Loucy (cell line): Measurements from ENCODE around the gene SHC1.

Experiments used
- H2AFZ ChIP-seq: fragments of 200-600 bp; sonication (generic); 2 replicates; pipeline ENCODE4 v1.6.0; 2016; ENCODE audit warnings: antibody characterized with exemption, mild to moderate bottlenecking, low read length, moderate library complexity
- H3F3A ChIP-seq: fragments of 200-600 bp; 2 replicates; pipeline ENCODE4 v1.6.0; 2016; ENCODE audit warnings: antibody characterized with exemption, low read depth, mild to moderate bottlenecking
- H3K27me3 ChIP-seq: fragments of 200-600 bp; sonication (generic); 2 replicates; pipeline ENCODE4 v1.6.1; 2014; ENCODE audit warnings: low read length, mild to moderate bottlenecking; ENCODE audit not compliant: insufficient read depth, poor library complexity, severe bottlenecking
- H3K36me3 ChIP-seq: fragments of 200-600 bp; sonication (generic); 2 replicates; pipeline ENCODE4 v1.6.1; 2016; ENCODE audit warnings: low read length; ENCODE audit not compliant: insufficient read depth
- H3K4me1 ChIP-seq: fragments of 200-600 bp; sonication (generic); 2 replicates; pipeline ENCODE4 v1.5.1; 2014; ENCODE audit warnings: low read length, mild to moderate bottlenecking; ENCODE audit not compliant: insufficient read depth, poor library complexity, severe bottlenecking
- H3K4me2 ChIP-seq: fragments of 200-600 bp; sonication (generic); 2 replicates; pipeline ENCODE4 v1.6.0; 2014; ENCODE audit warnings: antibody characterized with exemption, low read length, low read depth, mild to moderate bottlenecking; ENCODE audit not compliant: poor library complexity, severe bottlenecking
- H3K4me3 ChIP-seq: fragments of 200-600 bp; sonication (generic); 2 replicates; pipeline ENCODE4 v1.5.1; 2014; ENCODE audit warnings: low read length, mild to moderate bottlenecking, mixed read lengths; ENCODE audit not compliant: poor library complexity, severe bottlenecking
- H3K79me2 ChIP-seq: fragments of 200-600 bp; sonication (generic); 2 replicates; pipeline ENCODE4 v1.6.1; 2014; ENCODE audit warnings: low read length; ENCODE audit not compliant: insufficient read depth
- H3K9ac ChIP-seq: fragments of 200-600 bp; sonication (generic); 2 replicates; pipeline ENCODE4 v1.6.0; 2014; ENCODE audit warnings: mild to moderate bottlenecking, low read depth, low read length, moderate library complexity; ENCODE audit not compliant: poor library complexity, severe bottlenecking
- H3K9me2 ChIP-seq: fragments of 200-600 bp; sonication (generic); replicated peaks from 2 replicates; pipeline ENCODE4 v1.6.1; 2016; ENCODE audit warnings: low read depth, low read length, mixed read lengths
- H3K9me3 ChIP-seq: fragments of 200-600 bp; sonication (generic); 2 replicates; pipeline ENCODE4 v1.6.1; 2014; ENCODE audit warnings: mild to moderate bottlenecking, antibody characterized with exemption, low read length, low read depth; ENCODE audit not compliant: insufficient read depth
- H4K20me1 ChIP-seq: fragments of 200-600 bp; sonication (generic); 2 replicates; pipeline ENCODE4 v1.6.0; 2014; ENCODE audit warnings: antibody characterized with exemption, low read length, mild to moderate bottlenecking; ENCODE audit not compliant: insufficient read depth, poor library complexity, severe bottlenecking
- CTCF ChIP-seq: fragments of 200-600 bp; sonication (generic); conservative IDR thresholded peaks from 2 replicates; pipeline ENCODE4 v1.5.1; 2014; ENCODE audit warnings: mild to moderate bottlenecking, antibody characterized with exemption, low read length
- EZH2phosphoT487 ChIP-seq: fragments of 200-600 bp; IDR thresholded peaks from 2 replicates; pipeline ENCODE4 v1.6.1; 2018; ENCODE audit warnings: antibody characterized with exemption, mild to moderate bottlenecking, moderate library complexity, borderline replicate concordance

Gene SHC1

GRCh38 chr1:155003766-155004351, 33.3 kb upstream of the SHC1 start:
- Histone ChIP-seq H2AFZ (no peak overlapping the region), H3K9ac (peak overlapping the region; percentile 58), H3K4me1 (peaks cover 43% of the 10 kb centered on the region), H3K9me3 (no peaks in the 10 kb centered on the region), H3K27me3 (no peaks in the 10 kb centered on the region), H3K9me2 (no peaks in the 10 kb centered on the region), H3K4me3 (peak overlapping the region; percentile 12), H3F3A (peaks cover 15% of the 10 kb centered on the region), H3K79me2 (no peaks in the 10 kb centered on the region), H3K4me2 (peak overlapping the region; percentile 57), H4K20me1 (no peaks in the 10 kb centered on the region), H3K36me3 (no peaks in the 10 kb centered on the region)
- TF ChIP-seq EZH2phosphoT487 (no peak), CTCF (no peak)

GRCh38 chr1:155003227-155003765, 32.7 kb upstream of the SHC1 start:
- Histone ChIP-seq H3F3A (peaks cover 15% of the 10 kb centered on the region), H3K27me3 (no peaks in the 10 kb centered on the region), H4K20me1 (no peaks in the 10 kb centered on the region), H3K9me2 (no peaks in the 10 kb centered on the region), H3K79me2 (no peaks in the 10 kb centered on the region), H3K36me3 (no peaks in the 10 kb centered on the region), H3K9ac (no peak overlapping the region), H3K4me1 (peaks cover 38% of the 10 kb centered on the region), H3K4me3 (no peak overlapping the region), H2AFZ (no peak overlapping the region), H3K4me2 (peak overlapping the region; percentile 28), H3K9me3 (no peaks in the 10 kb centered on the region)
- TF ChIP-seq CTCF (no peak), EZH2phosphoT487 (no peak)

GRCh38 chr1:155002464-155003226, 32.1 kb upstream of the SHC1 start, which contains the start of gene ZBTB7B:
Gene ZBTB7B, plus strand, starts transcription at chr1:155002802. Its CDS starts 11,859 bp downstream, at chr1:155014661.
- peak within 1 kb of the TSS; percentile 92 for H3K4me2 ChIP-seq
- H3K9me2 ChIP-seq, result no peaks in the 10 kb centered on the region
- no peaks in the 10 kb centered on the region for H4K20me1 ChIP-seq
- peak within 1 kb of the TSS; percentile 76 for H3K4me3 ChIP-seq
- TF ChIP-seq CTCF, result no peak
- no peak for TF ChIP-seq EZH2phosphoT487
- H2AFZ ChIP-seq, result peak within 1 kb of the TSS; percentile 80; the same call in 1 of the 2 replicates
- no peaks in the 10 kb centered on the region for H3K36me3 ChIP-seq
- no peaks in the 10 kb centered on the region for H3K27me3 ChIP-seq
- no peaks in the 10 kb centered on the region for H3K9me3 ChIP-seq
- no peaks in the 10 kb centered on the region for H3K79me2 ChIP-seq
- peaks cover 42% of the 10 kb centered on the region for H3K4me1 ChIP-seq
- H3F3A ChIP-seq, result peaks cover 15% of the 10 kb centered on the region
- peak within 1 kb of the TSS; percentile 81 for H3K9ac ChIP-seq
